GM12892 (cell line): ENCODE results near the gene LARP7.
A peak's percentile ranks its signal among the peaks of the same experiment; 100 is the strongest.

Experiments
- DNase-seq: peaks from one replicate; pipeline ENCODE4 v3.0.0; 2011; ENCODE audit not compliant: insufficient read length
- FAIRE-seq: peaks from 2 replicates; lab custom pipeline; 2011; peaks lifted over from hg19 to GRCh38; lab: Jason Lieb, UNC
- POLR2A ChIP-seq: IDR thresholded peaks from 2 replicates; pipeline ENCODE4 v1.6.1; 2011; ENCODE audit warnings: low read depth, low read length, control low read depth
- POLR2AphosphoS5 ChIP-seq: IDR thresholded peaks from 2 replicates; pipeline ENCODE4 v1.6.1; 2011; ENCODE audit warnings: low read depth, low read length, control low read depth
- TAF1 ChIP-seq: IDR thresholded peaks from 2 replicates; pipeline ENCODE4 v1.6.1; 2011; ENCODE audit warnings: low read depth, mild to moderate bottlenecking, control low read depth, low read length, borderline replicate concordance

LARP7 gene

GRCh38 chr4:112705891-112706839 is 69.2 kb downstream of the LARP7 start:
- peak; percentile 24; the same call in 1 of the 2 replicates for TF ChIP-seq POLR2A
- FAIRE-seq: peak; percentile 90
- DNase-seq: peak; percentile 27

- peak; percentile 24 for FAIRE-seq
- TF ChIP-seq POLR2AphosphoS5 (no peak), POLR2A (no peak), TAF1 (no peak)
- DNase-seq: no peak
Observed at GRCh38 chr4:112706840-112707207, 69.9 kb downstream of the LARP7 start.
